HepG2 (cell line): ENCODE data around the gene MAP3K3. TPM values are rescaled to one million over a fixed set of nuclear protein-coding genes. Genes with fewer than 3 reads are reported as not detected.

Experiments
- BRCA1 ChIP-seq: sonication (generic); formaldehyde crosslinking; IDR thresholded peaks from 2 replicates; pipeline ENCODE4 v1.4.0; 2020; ENCODE audit warnings: missing genetic modification reagents
- CEBPG ChIP-seq: IDR thresholded peaks from 2 replicates; pipeline ENCODE4 v1.6.1; 2016
- CSRNP2 ChIP-seq: sonication (generic); formaldehyde crosslinking; conservative IDR thresholded peaks from 2 replicates; pipeline ENCODE4 v1.8.0; 2022; ENCODE audit warnings: low read depth, missing genetic modification reagents
- JARID2 ChIP-seq: sonication (generic); formaldehyde crosslinking; IDR thresholded peaks from 2 replicates; pipeline ENCODE4 v1.8.1; 2023; ENCODE audit warnings: missing genetic modification reagents, inconsistent platforms; ENCODE audit not compliant: insufficient replicate concordance
- KDM5A ChIP-seq: fragments of 200-600 bp; sonication (generic); IDR thresholded peaks from 2 replicates; pipeline ENCODE4 v1.7.0; 2018; ENCODE audit warnings: antibody characterized with exemption, mild to moderate bottlenecking, low read length, borderline replicate concordance
- MYC ChIP-seq: sonication (generic); formaldehyde crosslinking; IDR thresholded peaks from 2 replicates; pipeline ENCODE4 v1.9.0; 2021; ENCODE audit warnings: missing genetic modification reagents, borderline replicate concordance
- NFYC ChIP-seq: IDR thresholded peaks from 2 replicates; pipeline ENCODE4 v1.6.1; 2016; ENCODE audit warnings: missing genetic modification reagents, missing compliant biosample characterization
- PBX3 ChIP-seq: sonication (generic); formaldehyde crosslinking; IDR thresholded peaks from 2 replicates; pipeline ENCODE4 v1.8.1; 2023; ENCODE audit warnings: missing genetic modification reagents, inconsistent platforms, borderline replicate concordance
- POLR2A ChIP-seq, 2 experiments: IDR thresholded peaks; 2 replicates each; pipeline ENCODE4 v1.6.1; 2011; ENCODE audit warnings: low read depth in 2 of 2, low read length in 2 of 2, mild to moderate bottlenecking in 1 of 2, moderate library complexity in 1 of 2; ENCODE audit not compliant: insufficient read depth in 1 of 2
- SRF ChIP-seq: IDR thresholded peaks from 2 replicates; pipeline ENCODE4 v1.6.1; 2011; ENCODE audit warnings: mild to moderate bottlenecking, low read depth, low read length, moderate library complexity
- TCF7L2 ChIP-seq: IDR thresholded peaks from 2 replicates; pipeline ENCODE4 v1.6.1; 2011; ENCODE audit warnings: mild to moderate bottlenecking, low read depth, low read length, moderate library complexity
- ZBTB26 ChIP-seq: IDR thresholded peaks from 2 replicates; pipeline ENCODE4 v1.6.1; 2016; ENCODE audit warnings: missing compliant biosample characterization, missing genetic modification reagents, borderline replicate concordance
- ZBTB40 ChIP-seq, 2 experiments: fragments of 450-650 bp in 1 of 2; sonication (generic) in 1 of 2; formaldehyde crosslinking in 1 of 2; IDR thresholded peaks; 2 replicates each; pipeline versions ENCODE4 v1.6.1 to v1.8.0; 2016 to 2022; ENCODE audit warnings: antibody characterized with exemption in 1 of 2, mild to moderate bottlenecking in 1 of 2, missing genetic modification reagents in 1 of 2
- ZNF468 ChIP-seq: sonication (generic); formaldehyde crosslinking; IDR thresholded peaks from 2 replicates; pipeline ENCODE4 v1.8.0; 2022; ENCODE audit warnings: mild to moderate bottlenecking, moderate library complexity, missing genetic modification reagents
- ZNF670 ChIP-seq: sonication (generic); formaldehyde crosslinking; IDR thresholded peaks from 2 replicates; pipeline ENCODE4 v1.8.0; 2022; ENCODE audit warnings: mild to moderate bottlenecking, missing genetic modification reagents, borderline replicate concordance
- polyA plus RNA-seq, 8 experiments: library from polyadenylated mRNA; depleted of rRNA in 3 of 8; stranded (reverse) in 7 of 8; unstranded in 1 of 8; fragments of >200 nt; fragmentation: Illumina TruSeq in 4 of 8; extraction: Trizol in 4 of 8; gene quantifications; 2 replicates each; pipeline versions ENCODE4 v1.2.1 to v1.2.3, GENCODE V29; 2011 to 2016; ENCODE audit warnings: low read depth in 4 of 8, missing spikeins in 1 of 8, mixed read lengths in 1 of 8; ENCODE audit not compliant: insufficient read depth in 1 of 8
- total RNA-seq, 5 experiments: library from RNA; depleted of rRNA; stranded (reverse); fragments of >200 nt; fragmentation: Illumina TruSeq; extraction: Trizol; gene quantifications; 2 replicates each; pipeline ENCODE4 v1.2.3, GENCODE V29; 2016; ENCODE audit warnings: low read depth in 1 of 5

Gene MAP3K3
- total and polyA plus RNA-seq, 2 of the 13 experiments (the other 11 are each of a cell fraction or from before 2014, with no cell fraction given) = 17.7 to 21.8 TPM

GRCh38 chr17:63578027-63578768 lies 44.0 kb upstream of the MAP3K3 start (continued):
- TF ChIP-seq CSRNP2 = no peak
- no peak for TF ChIP-seq KDM5A
- TF ChIP-seq TCF7L2 = no peak
- TF ChIP-seq POLR2A (IDR thresholded peaks at IDR 0.05; ENCODE audit: insufficient read depth in 1 of 2, low read depth in 2 of 2, low read length in 2 of 2) = peak in 1 of 2 experiments; percentile 68; a peak in 1 of 4 replicates
- TF ChIP-seq ZNF468 = peak; percentile 82; the same call in 1 of the 2 replicates
- TF ChIP-seq MYC (CRISPR knock-in tag) = peak; percentile 43; the same call in 1 of the 2 replicates
- no peak; the same call in 1 of the 2 replicates for TF ChIP-seq ZNF670
- TF ChIP-seq ZBTB26 (CRISPR knock-in tag) = peak; percentile 61; the same call in 1 of the 2 replicates
- no peak for TF ChIP-seq BRCA1 (CRISPR knock-in tag)
- TF ChIP-seq CEBPG (CRISPR knock-in tag) = peak; percentile 79
- peak; percentile 44; the same call in 1 of the 2 replicates for TF ChIP-seq NFYC (CRISPR knock-in tag)
- no peak for TF ChIP-seq PBX3 (CRISPR knock-in tag)
- TF ChIP-seq JARID2 = no peak
- TF ChIP-seq SRF = no peak
- TF ChIP-seq ZBTB40 (IDR thresholded peaks at IDR 0.05) = no peak; the same call in 1 of the 2 replicates
- peak; percentile 97 for TF ChIP-seq ZBTB40 (CRISPR knock-in tag; IDR thresholded peaks at IDR 0.05)
